Stimulated activated CD4-positive, alpha-beta T cell treated with anti-CD3 and anti-CD28 coated beads, Interleukin-1b, Interleukin-23, amount 100 ng/mL, for 48 hours (primary cell): Measurements from ENCODE around the gene BLCAP.
"Not testable (repeated sequence)": the region's sequence is repeated elsewhere in the genome, so short reads cannot be mapped to it uniquely, and the experiment has no call there.

Source experiments
- DNase-seq: peaks from one replicate; pipeline ENCODE4 v3.0.0-alpha.2; 2020

Gene BLCAP

GRCh38 chr20:37513779-37514359, 13.8 kb downstream of the BLCAP start:
- no peak for DNase-seq

GRCh38 chr20:37511610-37512275, 15.9 kb downstream of the BLCAP start:
- DNase-seq: no peak

- DNase-seq: no peak
Observed at GRCh38 chr20:37510226-37510625, 17.4 kb downstream of the BLCAP start.

- no peak for DNase-seq
Observed at GRCh38 chr20:37506152-37506725, 21.4 kb downstream of the BLCAP start.

- no peak for DNase-seq
Observed at GRCh38 chr20:37505263-37506151, 22.2 kb downstream of the BLCAP start.

- DNase-seq: no peak
Observed at GRCh38 chr20:37504404-37505096, 23.1 kb downstream of the BLCAP start.

GRCh38 chr20:37503256-37503927, 24.3 kb downstream of the BLCAP start:
- no peak for DNase-seq

- DNase-seq: no peak
Observed at GRCh38 chr20:37502654-37503053, 25.0 kb downstream of the BLCAP start.

- no peak for DNase-seq
Observed at GRCh38 chr20:37501940-37502339, 25.7 kb downstream of the BLCAP start.

GRCh38 chr20:37500311-37500710, 27.4 kb downstream of the BLCAP start:
- no peak for DNase-seq

- no peak for DNase-seq
Observed at GRCh38 chr20:37498066-37498665, 29.5 kb downstream of the BLCAP start.

- no peak for DNase-seq
Observed at GRCh38 chr20:37494796-37495195, 32.9 kb downstream of the BLCAP start.

GRCh38 chr20:37494301-37494700, 33.4 kb downstream of the BLCAP start:
- DNase-seq: no peak

- no peak for DNase-seq
Observed at GRCh38 chr20:37492945-37493344, 34.7 kb downstream of the BLCAP start.

GRCh38 chr20:37492096-37492625, 35.5 kb downstream of the BLCAP start:
- DNase-seq: no peak

GRCh38 chr20:37490663-37491350, 36.9 kb downstream of the BLCAP start:
- DNase-seq: no peak

GRCh38 chr20:37486209-37486608, 41.5 kb downstream of the BLCAP start:
- not testable (repeated sequence) for DNase-seq

- no peak for DNase-seq
Observed at GRCh38 chr20:37484331-37484730, 43.3 kb downstream of the BLCAP start.

- no peak for DNase-seq
Observed at GRCh38 chr20:37481610-37482009, 46.1 kb downstream of the BLCAP start.

GRCh38 chr20:37480919-37481318, 46.8 kb downstream of the BLCAP start:
- no peak for DNase-seq
